Measurements from ENCODE around the gene CSRNP3. TPM values are rescaled to one million over a fixed set of nuclear protein-coding genes. Genes with fewer than 3 reads are reported as not detected.

CSRNP3 gene
- total RNA-seq, 1 experiment from 2014 or later: 0.05 TPM

- Histone ChIP-seq H2AFZ (ENCODE audit: low read depth, low read length, poor library complexity, severe bottlenecking) (no peak overlapping the region), H3K79me2 (ENCODE audit: insufficient read depth, low read length) (no peaks in the 10 kb centered on the region), H3K27ac (ENCODE audit: low read depth, low read length) (no peak overlapping the region), H3K36me3 (ENCODE audit: control insufficient read depth in 1 of 2, insufficient read depth in 2 of 2, low read length in 2 of 2) (no peaks in the 10 kb centered on the region), H3K9me3 (ENCODE audit: control insufficient read depth in 1 of 2, insufficient read depth in 1 of 2, low read depth in 1 of 2, low read length in 2 of 2) (no peaks in the 10 kb centered on the region), H4K20me1 (ENCODE audit: insufficient read depth) (no peaks in the 10 kb centered on the region), H3K27me3 (ENCODE audit: insufficient read depth, low read length) (0 out of 2 replicates have a peak, but pooled peaks cover 5% of the 10 kb centered on the region), H3K4me3 (replicated peaks in 1 of 2; ENCODE audit: low read depth in 1 of 2, low read length in 2 of 2) (no peak overlapping the region), H3K4me1 (ENCODE audit: control insufficient read depth in 1 of 2, insufficient read depth in 2 of 2, low read length in 2 of 2) (no peaks in the 10 kb centered on the region), H3K4me2 (ENCODE audit: low read length) (no peak overlapping the region), H3K9ac (ENCODE audit: low read length) (no peak overlapping the region), H3K9me2 (ENCODE audit: insufficient read depth) (no peaks in the 10 kb centered on the region)
- no TSS peak for BruUV-seq (replicated peaks)
- no peak for TF ChIP-seq ZFX (IDR thresholded peaks at IDR 0.05)
- TF ChIP-seq ATF3 (IDR thresholded peaks at IDR 0.05): no peak
- no peak for TF ChIP-seq POLR2AphosphoS5 (IDR thresholded peaks at IDR 0.05; ENCODE audit: low read depth, low read length)
- TF ChIP-seq YY1 (IDR thresholded peaks at IDR 0.05; ENCODE audit: extremely low read depth, insufficient replicate concordance, low read depth, low read length): no peak
- TF ChIP-seq POLR2A (IDR thresholded peaks at IDR 0.05; ENCODE audit: borderline replicate concordance, extremely low read depth, insufficient read depth, insufficient read length): no peak
- no peak for TF ChIP-seq JUND (IDR thresholded peaks at IDR 0.05)
- no peak for TF ChIP-seq SRF (IDR thresholded peaks at IDR 0.05; ENCODE audit: low read depth)
- TF ChIP-seq EZH2phosphoT487 (IDR thresholded peaks at IDR 0.05; ENCODE audit: borderline replicate concordance): no peak
- no peak for TF ChIP-seq SIN3A (IDR thresholded peaks at IDR 0.05; ENCODE audit: low read depth)
- TF ChIP-seq REST (IDR thresholded peaks at IDR 0.05; ENCODE audit: low read depth): no peak
- no peak for TF ChIP-seq SP1 (IDR thresholded peaks at IDR 0.05; ENCODE audit: low read depth)
- no peak for TF ChIP-seq TCF7L2 (IDR thresholded peaks at IDR 0.05; ENCODE audit: borderline replicate concordance, extremely low read depth, insufficient read depth, insufficient read length)
- TF ChIP-seq EZH2 (IDR thresholded peaks at IDR 0.05): no peak
- TF ChIP-seq FOSL1 (IDR thresholded peaks at IDR 0.05; ENCODE audit: low read depth): no peak
- TF ChIP-seq CBX3 (IDR thresholded peaks at IDR 0.05; ENCODE audit: low read depth): no peak
- ATAC-seq (no peak), DNase-seq (ENCODE audit: low read depth, low spot score) (no peak)
- ChIA-PET RAD21 (ENCODE audit: low non-redundant PET in 1 of 2, low total read pairs in 2 of 2, uncharacterized antibody in 2 of 2, unreplicated experiment in 2 of 2) (no interaction called here), POLR2A (no interaction called here), CTCF (no interaction called here)
- intact Hi-C loops (cut with micrococcal nuclease): no loop called here
These were observed 53.2 kb downstream of the CSRNP3 start for GRCh38 chr2:165522719-165523118.
